ENCODE data around the gene AIFM2.
"Not testable (repeated sequence)": the region's sequence is repeated elsewhere in the genome, so short reads cannot be mapped to it uniquely, and the experiment has no call there.

AIFM2 gene

DNA sequence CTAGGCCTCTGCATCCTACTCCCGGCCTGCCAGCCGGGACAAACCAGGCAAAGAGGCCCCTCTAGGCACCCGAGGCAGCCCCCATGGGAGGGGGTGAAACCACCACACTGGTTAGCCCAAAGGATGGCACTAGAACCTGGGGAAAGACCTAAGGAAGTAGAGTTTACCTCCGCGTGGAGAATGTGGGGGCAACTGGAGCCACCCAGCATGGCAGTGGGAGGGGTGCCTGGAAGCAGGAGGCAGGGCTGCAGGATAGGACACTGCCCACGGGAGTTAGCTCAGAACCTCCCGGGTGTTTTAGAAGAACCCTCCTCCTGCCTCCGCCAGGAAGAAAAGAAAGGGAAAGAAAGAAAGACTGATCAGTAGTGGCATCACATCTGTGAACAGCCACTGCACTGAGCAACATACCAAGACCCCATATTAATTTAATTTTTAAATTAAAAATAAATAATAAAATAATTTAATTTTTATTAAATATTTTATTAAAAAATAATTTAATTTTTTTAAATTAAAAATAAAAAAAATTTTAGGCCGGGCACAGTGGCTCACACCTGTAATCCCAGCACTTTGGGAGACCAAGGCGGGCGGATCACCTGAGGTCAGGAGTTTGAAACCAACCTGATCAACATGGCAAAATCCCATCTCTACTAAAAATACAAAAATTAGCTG, 11.2 kb downstream of the AIFM2 start:
- DNase-seq, result no peak

- no peak for DNase-seq
Measured at GRCh38 chr10:70120417-70120816, 12.2 kb downstream of the AIFM2 start.

DNA sequence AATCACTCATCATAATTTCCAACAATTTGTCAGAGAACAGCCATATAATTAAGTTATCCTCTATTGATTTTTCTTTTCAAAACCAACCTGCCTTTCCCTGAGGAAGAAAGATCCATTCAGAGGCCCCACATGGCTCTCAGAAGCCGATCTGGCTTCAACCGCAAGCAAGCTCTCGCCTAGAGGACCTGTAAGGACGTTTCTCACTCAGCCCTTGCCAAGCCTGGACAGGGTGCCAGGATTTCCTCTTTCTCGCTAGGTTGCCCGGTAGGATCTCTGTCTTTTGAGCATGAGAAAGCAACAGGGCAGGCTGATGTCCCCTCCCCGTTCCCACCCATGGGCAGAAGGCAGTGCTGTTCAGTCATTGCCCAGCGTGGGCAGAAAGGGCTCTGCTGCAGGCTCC, 13.0 kb downstream of the AIFM2 start:
- no peak for DNase-seq

DNA sequence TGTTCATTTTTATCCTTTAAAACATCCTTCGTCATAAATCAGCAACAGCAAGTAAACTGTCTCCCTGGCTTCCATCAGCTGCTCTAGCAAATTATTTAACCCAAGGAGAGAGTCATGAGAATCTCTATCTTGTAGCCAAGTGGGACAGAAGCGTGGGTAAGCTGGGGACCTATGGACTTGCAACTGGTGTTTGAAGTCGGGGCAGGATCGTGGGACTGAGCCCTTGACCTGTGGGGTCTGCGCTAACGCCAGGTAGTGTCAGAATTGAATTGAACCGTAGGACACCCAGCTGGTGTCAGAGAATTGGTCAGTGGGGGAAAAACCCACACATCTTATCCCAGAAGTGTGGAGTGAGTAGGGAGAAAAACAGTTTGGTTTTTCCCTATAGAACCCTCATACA, 13.4 kb downstream of the AIFM2 start:
- DNase-seq, result no peak

DNA sequence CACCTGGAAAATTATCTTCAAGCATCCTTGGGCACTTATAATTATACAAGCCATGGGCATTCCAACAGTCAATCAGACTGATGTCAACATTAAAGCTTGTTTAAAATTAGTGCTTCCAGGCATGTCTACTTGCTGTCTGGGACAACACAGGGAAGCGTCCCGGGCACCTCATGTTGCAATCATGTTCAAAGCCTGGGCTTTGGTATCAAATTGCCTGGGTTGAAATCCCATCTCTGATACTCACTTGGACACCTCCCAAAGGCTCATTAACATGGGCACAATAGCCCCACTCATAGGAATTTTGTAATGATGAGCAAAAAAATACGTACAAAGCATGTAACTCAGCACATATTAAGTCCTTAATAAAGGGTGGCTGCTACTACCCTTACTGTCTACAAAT, 14.4 kb downstream of the AIFM2 start:
- DNase-seq, result no peak

GRCh38 chr10:70117646-70118045, 15.0 kb downstream of the AIFM2 start:
- DNase-seq, result no peak

- peak; percentile 66 for DNase-seq
Measured at GRCh38 chr10:70115948-70116682, 16.5 kb downstream of the AIFM2 start.

- DNase-seq, result no peak
Measured at GRCh38 chr10:70114902-70115301, 17.7 kb downstream of the AIFM2 start.

- DNase-seq, result no peak
Measured at GRCh38 chr10:70112071-70112470, 20.6 kb downstream of the AIFM2 start.

- no peak for DNase-seq
Measured at GRCh38 chr10:70111496-70111895, 21.1 kb downstream of the AIFM2 start.

DNA sequence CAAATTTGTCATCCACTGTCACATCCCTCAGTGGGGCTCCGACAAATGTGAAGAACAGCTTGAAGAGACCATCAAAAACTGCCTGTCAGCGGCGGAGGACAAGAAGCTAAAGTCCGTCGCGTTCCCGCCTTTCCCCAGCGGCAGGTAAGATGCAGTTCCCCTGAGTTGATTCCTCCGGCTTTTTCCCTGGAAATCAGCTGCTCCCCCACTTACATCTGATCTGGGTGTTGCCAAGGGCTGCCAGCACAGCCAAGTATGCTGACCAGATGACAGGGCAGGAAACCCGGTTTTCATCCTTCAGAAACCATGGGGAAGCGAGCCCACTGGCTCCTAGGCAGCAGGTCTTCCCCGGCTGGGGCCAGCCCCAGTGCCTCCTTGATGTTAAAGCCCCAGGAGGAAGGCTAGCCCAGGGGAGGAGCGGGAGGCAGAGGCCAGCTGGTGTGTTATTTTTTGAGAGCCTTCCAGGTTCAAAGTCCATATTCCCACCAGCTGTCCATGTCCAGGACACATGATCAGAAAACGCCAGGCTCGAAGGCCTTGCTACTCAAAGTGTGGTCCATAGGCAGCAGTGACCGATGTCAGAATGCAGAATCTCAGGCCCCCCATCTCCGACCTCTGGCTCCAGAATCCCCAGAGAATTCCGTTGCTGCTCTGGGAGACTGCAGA, 23.4 kb downstream of the AIFM2 start:
- no peak for DNase-seq

DNA sequence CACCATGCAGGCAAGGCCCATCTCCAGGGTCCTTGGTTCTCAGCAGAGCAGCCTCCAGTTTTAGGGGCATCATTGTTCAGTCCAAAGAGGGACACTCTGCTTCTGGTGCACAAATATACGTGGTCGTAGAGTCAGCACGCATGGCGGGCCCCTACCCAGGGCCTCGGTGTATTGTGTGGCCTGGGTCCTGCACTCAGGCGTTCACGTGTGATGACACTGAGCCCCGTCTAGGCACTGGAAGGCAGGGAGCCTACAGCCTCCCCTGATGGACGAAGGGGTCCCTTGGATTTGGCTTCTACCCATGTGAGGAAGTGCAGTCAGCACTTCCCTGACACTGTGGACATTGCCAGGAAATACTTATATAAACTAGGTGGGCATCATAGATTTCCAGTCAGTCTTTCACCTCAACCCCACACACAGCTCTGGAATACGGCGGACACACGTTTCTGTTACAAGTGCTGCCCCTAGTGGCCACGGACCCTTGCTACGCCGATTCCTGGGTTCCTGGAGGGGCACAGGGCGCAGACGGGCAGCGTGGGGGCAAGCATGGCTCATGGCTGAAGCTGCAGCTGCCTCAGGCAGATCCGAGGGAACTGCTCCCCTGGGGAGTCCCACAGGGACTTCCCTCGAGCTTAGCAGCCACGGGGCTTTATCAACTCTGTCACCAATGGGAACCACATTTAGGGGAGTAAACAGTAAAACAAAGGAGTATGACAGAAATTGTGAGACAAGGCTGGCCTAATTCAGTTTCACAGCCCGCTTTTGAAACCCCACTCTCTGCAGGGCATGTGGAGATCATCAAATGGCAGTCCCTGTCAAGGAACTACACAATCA, 25.4 kb downstream of the AIFM2 start:
- DNase-seq, result no peak

- no peak for DNase-seq
Measured at GRCh38 chr10:70101668-70102067, 31.0 kb downstream of the AIFM2 start.

DNA sequence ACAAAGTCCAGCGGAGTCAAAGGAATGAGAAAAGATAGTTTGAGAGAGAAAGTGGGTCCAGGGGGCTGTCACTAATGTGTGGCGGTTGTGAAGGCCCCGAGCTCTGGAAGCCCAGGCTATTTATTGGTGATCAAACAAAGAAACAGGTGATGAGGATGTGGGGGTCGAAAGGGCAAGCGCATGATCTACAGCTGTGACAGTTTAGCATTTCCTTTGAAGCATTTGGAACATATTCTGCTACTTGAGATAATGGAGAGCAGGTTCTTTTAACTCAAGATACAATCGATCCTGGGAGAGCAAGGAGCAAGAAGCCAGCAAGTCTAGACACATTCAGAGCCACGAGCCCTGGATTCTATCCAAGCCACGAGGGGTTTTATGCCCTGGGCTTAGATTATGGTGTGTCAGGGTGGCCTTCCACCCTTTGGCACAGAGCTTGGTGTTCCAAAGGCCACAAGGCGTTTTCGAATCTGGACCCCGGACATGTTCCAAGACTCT, 31.5 kb downstream of the AIFM2 start:
- not testable (repeated sequence) for DNase-seq

DNA sequence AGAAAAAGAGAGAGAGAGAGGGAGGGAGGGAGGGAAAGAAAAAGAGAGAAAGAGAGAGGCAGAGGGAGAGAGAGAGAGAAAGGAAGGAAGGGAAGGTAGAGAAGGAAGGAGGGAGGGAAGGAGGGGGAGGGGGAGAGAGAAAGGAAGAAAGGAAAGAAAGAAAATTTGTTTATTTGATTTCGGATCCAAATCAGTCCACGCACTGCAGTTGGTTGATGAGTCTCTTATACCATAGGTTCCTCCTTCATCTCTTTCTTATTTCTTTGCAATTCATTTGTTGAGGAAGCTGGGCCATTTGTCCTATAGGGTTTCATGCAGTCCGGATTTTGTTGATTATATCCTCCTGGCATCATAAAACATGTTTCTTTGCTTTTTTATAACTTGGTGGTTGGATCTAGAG, 34.4 kb downstream of the AIFM2 start:
- no peak for DNase-seq

GRCh38 chr10:70097459-70097858, 35.2 kb downstream of the AIFM2 start:
- no peak for DNase-seq

GRCh38 chr10:70096705-70097420, 35.8 kb downstream of the AIFM2 start:
- no peak for DNase-seq

GRCh38 chr10:70096016-70096704, 36.5 kb downstream of the AIFM2 start:
- no peak for DNase-seq

GRCh38 chr10:70094250-70094649, 38.4 kb downstream of the AIFM2 start:
- DNase-seq, result no peak

- peak; percentile 9 for DNase-seq
Measured at GRCh38 chr10:70093335-70093944, 39.2 kb downstream of the AIFM2 start.

- no peak for DNase-seq
Measured at GRCh38 chr10:70092389-70092718, 40.3 kb downstream of the AIFM2 start.

Measured in stimulated activated CD4-positive, alpha-beta T cell treated with anti-CD3 and anti-CD28 coated beads, Interleukin-4, amount 100 ng/mL, for 24 hours (primary cell).